GM18505 (cell line): ENCODE measurements around the gene PKNOX2.

ENCODE experiments used
- ATAC-seq: cut with Tn5 transposase; IDR thresholded peaks from one replicate; pipeline ENCODE4 v1.9.1; 2021; ENCODE audit not compliant: unreplicated experiment
- POLR2A ChIP-seq: IDR thresholded peaks from 4 replicates; pipeline ENCODE4 v1.6.1; 2011; ENCODE audit warnings: borderline replicate concordance; ENCODE audit not compliant: insufficient read depth, insufficient read length; ENCODE audit errors: extremely low read depth

Gene PKNOX2

DNA sequence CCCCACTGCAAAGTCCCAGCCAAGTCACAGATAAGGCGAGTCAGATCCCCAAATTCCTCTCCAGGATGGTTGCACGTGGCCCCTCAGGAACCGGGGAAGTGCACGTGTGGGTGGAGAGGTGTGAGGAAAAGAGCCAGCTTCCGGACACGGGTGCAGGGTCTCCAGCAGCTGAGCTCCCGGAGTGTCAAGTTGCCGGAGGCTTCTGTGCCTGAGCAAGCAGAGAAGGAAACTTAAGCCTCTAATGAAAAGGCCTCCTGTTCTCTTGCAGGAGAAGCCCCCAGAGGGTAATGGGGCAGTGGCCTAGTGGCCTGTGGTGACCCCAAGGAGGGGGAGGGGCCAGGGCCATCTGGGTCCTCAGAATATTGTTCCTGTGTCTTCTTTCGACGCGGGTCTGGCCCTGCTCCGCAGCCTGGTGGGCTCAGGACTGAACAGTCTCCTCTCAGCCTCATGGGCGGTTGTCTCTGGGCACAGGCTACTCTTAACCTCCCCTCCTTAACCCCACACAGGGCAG lies 183.6 kb downstream of the PKNOX2 start:
- ATAC-seq = no peak
- TF ChIP-seq POLR2A = no peak

DNA sequence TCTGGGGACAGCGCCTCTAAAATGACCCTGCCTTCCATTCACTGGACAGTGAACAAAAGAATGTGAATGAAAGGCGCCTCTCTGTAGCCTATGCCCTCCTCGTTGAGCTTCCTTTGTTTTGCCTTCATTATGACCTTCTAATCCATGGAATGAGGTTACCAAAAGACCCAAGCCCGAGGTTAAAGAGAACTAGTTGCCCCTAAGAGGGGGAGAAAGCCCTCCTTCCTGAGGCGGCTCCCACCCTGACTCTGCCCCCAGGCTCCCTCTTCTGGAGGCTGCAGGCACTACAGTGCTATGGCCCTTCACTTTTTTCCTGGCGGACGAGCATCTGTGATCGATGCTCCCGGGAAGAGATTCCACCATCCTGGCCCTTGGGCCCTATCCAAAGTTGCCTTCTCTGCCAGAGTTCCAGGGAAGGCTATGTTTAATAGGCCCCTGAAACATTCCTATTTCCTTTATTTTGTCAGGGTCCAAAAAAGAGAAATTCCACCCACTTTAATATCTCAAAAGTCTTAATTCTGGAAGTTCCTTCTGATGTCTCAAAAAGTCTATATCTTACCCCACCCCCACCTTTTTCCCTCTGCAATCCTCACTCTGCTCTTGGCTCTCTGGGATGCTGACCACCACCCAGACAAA lies 184.2 kb downstream of the PKNOX2 start:
- ATAC-seq = no peak
- no peak for TF ChIP-seq POLR2A

DNA sequence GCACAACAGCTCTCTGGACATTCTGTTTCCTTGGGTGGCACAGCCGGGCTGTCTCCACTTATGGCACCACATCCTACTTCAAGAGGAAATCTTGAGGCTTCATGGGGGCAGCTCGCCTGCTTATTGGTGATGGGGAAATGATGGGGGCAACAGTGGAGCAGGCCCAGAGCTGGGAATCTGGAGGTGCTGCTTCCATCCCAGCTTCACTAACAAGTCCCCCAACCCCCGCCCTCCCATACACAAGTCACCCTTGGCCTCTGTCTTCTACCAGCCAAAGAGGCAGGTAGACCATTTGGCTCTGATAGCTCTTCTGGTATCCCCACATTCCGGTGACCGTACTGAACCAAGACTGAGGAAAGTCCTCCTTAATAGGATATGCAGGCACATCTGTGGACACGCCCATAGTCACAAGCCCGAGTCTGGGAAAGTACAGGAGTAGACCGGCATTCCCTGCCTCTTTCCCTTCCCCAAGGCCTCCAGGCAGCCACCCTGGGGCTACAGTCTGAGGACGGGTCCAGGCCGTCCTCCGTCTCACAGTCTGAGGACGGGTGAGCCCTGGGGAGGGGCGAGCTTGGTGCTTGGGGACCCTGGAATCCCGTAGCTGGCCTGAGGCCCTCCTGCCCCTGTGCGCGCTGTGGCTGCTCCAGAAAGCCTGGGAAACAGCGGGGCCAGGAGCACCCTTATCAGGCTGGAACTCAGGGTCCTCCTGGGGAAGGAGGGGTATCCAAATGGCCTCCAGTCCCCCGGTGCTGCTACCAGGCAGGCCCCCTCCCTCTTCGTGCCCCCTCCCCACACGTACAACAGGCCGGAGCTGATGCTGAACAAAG lies 185.9 kb downstream of the PKNOX2 start:
- ATAC-seq = no peak
- no peak for TF ChIP-seq POLR2A

DNA sequence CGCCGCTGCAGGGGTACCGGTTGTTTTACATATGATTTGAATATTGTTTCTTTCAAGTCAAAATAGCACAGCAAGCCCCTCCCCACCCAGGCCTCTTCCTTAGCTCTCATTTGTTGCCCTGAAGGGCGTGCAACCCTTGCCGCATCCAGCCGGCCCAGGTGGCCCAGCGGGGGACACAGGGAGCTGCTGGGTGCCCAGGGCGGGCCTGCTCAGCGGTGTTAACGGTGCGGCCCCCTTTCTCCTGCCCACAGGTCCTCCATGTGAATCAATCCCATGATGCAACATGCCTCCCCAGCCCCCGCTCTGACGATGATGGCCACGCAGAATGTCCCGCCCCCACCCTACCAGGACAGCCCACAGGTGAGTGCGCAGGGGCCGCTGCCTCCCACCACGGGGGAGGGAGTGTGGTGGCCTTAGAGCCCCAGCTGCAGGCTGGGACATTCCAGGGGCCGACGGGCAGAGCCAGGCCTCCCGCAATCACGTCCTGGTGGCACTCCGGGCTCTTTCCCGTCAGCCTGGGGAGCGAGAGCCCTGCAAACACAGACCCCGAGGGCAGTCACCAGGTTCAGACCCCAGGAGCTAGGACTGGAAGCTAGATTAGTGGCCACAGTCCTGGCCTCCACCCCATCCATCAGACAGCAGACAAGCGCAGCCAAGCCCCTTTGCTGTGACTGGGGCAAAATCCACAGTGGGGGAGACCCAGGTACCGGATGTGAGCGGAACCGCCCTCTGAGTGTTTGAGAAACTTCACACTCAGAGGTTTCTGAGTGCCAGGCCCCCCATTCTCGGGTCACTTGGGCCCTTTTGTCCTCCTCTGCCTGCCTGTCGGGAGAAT lies 186.7 kb downstream of the PKNOX2 start:
- no peak for ATAC-seq
- no peak for TF ChIP-seq POLR2A

DNA sequence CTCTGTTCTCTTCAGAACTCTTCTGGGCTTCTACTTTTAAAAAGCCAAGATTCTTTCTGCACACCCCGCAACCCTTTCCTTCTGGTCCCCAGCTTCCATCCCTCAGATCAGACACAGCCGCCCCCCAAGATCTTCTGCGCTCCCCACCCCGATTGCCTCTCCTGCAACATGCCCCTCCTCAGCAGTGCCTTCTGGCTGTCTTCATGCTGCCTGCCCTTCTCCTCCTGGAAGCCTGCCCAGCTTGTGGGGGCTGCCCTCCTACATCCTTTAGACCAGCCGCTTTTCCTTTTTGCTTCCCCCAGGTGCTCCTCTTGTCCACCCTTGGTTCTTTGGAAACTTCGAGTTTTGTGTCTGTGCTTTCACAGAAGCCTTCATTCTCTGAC lies 187.3 kb downstream of the PKNOX2 start:
- no peak for TF ChIP-seq POLR2A
- ATAC-seq = no peak

DNA sequence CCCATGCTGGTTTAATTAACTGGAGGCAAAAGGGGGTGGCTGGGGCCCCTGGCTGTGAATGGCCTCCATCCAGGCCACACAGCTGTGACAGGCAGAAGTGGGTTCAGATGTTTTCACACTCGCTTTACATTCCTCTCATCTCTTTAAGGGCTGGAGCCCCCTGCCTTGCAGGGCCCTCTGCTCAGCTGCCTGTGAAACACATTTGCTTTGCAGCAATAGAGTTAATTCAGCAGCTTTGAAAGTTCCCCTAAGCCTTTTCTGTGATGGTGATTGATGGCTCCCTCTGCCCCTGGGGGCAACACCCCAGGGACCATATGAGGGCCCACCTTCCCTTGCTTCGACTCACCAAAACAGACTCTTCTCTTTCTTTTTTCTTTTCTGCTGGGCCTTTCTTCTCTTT lies 192.2 kb downstream of the PKNOX2 start:
- no peak for ATAC-seq
- no peak for TF ChIP-seq POLR2A

DNA sequence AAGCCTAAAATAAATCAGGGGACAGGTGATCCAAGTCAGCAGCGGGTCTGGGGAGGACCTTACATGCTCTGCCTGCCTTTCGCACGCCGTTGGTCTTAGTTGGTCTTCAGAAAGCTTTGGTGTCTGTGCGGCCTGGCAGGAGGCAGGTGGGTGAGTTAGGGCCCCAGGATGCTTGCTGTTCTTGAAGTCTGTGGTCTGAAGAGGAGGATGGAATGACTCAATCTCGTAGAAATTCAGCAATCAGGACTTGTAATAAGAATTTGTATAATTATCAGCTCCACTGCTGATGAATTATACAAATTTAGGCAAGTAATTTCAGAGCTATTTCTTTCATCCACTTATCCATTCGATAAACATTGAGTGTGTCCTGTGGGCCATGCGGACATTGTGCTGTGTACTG lies 193.0 kb downstream of the PKNOX2 start:
- no peak for ATAC-seq
- TF ChIP-seq POLR2A = no peak

DNA sequence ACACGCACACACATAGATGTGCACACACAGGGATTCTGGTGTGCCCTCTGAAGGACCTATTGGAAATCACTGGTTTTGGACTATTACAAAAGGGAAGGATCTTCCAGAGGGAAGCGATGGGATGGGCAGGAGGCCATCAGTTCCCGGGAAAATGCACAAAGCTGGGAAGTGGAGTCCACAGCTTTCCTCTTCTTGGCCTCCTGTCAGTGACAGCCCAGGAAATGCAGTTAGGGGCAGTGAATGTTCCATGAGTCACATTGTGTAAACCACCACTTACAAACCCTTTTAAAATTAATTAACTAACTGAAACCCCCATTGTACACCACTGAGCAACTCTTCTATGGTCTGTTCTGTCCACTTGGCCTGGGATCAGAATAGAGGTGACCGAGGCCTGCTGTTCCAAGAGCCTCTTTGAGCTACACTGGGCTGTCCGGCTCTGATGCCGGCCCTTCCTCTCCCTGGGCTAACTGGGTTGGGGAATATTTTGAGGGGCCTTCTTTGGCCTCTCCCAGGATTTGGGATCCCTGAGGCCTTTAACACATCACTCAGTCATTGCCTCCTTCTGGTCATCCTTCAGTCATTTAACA lies 193.8 kb downstream of the PKNOX2 start:
- no peak for ATAC-seq
- TF ChIP-seq POLR2A = no peak

DNA sequence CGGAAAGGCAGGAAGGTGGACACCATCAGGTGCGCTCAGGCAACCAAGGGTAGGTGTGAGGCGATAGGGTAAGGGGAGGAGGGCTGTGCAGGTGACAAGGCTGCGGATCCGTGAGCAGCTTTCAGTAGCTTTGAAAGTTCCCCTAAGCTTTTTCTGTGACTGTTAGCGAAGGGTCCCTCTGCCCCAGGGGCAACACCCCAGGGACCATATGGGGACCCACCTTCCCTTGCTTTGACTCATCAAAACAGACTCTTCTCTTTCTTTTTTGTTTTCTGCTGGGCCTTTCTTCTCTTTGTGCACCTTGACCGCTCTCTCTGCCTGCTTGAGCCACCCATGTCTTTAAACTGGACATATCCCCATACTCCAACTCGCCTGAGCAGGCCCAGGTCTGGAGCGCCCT lies 194.6 kb downstream of the PKNOX2 start:
- TF ChIP-seq POLR2A = no peak
- no peak for ATAC-seq

DNA sequence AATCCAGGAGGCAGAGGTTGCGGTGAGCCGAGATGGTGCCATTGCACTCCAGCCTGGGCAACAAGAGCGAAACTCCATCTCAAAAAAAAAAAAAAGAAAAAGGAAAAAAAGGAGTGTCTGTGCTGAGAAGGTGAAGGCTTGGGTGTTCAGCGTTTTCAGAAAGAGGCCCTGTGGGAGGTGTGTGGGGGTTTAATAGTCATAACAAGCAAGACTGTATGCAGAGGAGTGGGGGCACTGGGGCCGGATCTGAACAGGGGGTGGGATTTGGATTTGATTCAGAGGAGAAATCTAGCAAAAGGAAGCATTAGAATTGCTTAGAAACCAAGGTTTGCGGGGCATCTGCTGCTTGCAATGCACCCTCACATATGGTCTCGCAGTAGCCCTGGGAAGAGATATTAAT lies 195.5 kb downstream of the PKNOX2 start:
- ATAC-seq = no peak
- no peak for TF ChIP-seq POLR2A

DNA sequence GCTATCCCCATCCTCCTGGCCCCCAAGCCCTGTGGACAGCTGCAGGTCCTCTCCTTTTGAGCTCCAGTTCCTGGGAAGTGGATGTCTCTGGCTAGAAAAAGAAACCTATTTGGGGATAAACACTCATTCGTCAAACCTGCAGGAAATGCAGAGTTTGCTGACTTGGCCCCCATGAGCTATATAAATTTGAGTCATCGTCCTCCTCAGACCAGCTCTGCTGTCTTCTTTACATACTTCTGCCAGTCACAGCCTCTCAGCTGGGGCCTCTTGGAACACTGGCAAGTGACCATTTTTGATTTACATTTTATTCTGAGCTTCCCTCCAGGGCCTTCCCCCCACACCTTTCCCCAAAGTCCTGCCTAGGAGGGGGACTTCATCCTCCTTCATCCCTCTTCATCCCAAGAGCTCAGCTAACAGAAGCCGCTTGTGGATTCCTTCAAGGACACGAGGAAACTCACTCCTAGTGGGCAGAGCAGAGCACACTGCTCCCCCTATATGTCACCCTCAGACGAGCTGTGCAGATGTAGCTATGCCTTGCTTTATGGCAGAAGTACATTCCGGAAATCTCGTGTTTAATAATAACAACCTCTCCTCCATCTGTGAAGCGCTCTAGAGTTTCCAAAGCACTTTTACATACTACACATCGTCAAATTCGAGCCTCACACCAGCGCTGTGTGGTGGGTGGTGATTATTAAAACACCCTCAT lies 199.7 kb downstream of the PKNOX2 start:
- no peak for ATAC-seq

DNA sequence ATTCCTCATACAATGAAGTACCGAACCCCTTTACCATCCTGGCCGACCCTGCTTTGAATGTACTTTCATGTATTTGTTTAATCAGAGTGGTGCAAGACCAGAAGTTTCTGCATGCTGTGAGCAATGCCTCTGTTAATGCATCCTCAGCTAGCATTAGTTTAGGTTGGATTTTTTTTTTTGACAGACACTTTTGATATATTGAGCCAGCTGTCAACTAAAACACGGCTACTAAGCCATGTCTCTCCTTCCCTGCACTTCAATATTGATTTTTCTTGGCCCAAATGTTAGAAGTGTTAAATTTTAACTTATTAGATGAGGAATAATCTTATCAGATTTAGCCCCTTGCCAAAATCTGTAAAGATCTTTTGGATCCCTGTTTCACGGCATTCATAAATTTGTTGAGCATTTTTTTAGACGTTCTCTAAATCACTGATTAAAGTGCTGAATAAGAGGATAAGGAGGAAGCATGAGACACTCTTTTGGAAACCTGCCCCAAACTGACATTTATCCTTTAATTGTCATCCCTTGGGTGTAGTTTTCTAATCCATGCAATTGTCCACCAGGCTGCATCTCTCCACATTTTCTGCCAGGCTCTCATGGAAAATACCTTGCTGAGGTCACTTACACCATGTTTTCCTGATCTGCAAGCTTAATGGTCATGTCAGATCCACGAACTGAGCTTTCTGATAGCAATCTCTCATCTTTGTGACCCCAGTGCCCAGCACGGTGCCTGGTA lies 200.8 kb downstream of the PKNOX2 start:
- TF ChIP-seq POLR2A = no peak
- ATAC-seq = no peak

More for the DNA sequence above, 199.7 kb downstream of the PKNOX2 start:
- no peak for TF ChIP-seq POLR2A

DNA sequence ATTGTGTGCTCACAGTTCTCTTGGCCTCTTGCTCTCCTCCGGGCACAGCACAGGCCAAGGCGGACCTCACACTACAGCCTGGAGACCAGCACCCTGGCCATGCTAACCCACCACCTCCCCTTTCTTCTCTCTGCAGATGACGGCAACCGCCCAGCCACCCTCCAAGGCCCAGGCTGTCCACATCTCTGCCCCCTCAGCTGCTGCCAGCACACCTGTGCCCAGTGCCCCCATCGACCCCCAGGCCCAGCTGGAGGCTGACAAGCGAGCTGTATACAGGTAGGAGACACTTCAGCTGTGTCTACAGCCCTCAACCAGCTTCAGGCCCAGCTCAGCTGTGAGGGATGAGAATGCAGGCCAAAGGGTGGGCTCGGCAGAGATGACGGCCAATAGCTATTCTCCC lies 203.2 kb downstream of the PKNOX2 start:
- no peak for ATAC-seq
- TF ChIP-seq POLR2A = no peak

DNA sequence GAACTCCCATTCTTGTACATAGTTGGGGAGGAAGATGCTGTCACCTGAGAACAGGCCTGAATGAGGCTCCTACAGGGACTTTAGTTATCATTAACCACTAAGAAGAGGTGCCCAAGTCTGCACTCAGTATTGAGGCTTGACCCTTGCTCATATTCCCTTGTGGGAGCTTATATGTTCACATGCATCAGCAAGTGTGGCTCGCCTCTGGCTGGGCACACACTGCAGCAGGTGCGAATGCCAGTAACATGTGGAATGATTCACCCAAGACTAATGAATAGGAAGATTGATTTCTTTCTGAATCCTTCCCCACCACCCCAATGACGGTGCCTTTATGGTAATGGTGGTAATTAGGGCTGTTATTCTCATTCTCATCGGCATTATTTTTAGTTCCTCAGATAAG lies 204.2 kb downstream of the PKNOX2 start:
- ATAC-seq = no peak
- no peak for TF ChIP-seq POLR2A
